ENCODE measurements around the gene FBLN2.

- TF ChIP-seq, protein P1, sequence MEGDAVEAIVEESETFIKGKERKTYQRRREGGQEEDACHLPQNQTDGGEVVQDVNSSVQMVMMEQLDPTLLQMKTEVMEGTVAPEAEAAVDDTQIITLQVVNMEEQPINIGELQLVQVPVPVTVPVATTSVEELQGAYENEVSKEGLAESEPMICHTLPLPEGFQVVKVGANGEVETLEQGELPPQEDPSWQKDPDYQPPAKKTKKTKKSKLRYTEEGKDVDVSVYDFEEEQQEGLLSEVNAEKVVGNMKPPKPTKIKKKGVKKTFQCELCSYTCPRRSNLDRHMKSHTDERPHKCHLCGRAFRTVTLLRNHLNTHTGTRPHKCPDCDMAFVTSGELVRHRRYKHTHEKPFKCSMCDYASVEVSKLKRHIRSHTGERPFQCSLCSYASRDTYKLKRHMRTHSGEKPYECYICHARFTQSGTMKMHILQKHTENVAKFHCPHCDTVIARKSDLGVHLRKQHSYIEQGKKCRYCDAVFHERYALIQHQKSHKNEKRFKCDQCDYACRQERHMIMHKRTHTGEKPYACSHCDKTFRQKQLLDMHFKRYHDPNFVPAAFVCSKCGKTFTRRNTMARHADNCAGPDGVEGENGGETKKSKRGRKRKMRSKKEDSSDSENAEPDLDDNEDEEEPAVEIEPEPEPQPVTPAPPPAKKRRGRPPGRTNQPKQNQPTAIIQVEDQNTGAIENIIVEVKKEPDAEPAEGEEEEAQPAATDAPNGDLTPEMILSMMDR (IDR thresholded peaks at IDR 0.05), result no peak
- TF ChIP-seq POLR2A (IDR thresholded peaks at IDR 0.05), result no peak
These were observed 39.1 kb upstream of the FBLN2 start for GRCh38 chr3:13509816-13510192.
